HTR-8/SVneo (cell line): ENCODE measurements around the gene CCDC69.
"Not testable (repeated sequence)": the region's sequence is repeated elsewhere in the genome, so short reads cannot be mapped to it uniquely, and the experiment has no call there.

Source experiments
- DNase-seq: peaks from one replicate; pipeline ENCODE4 v3.0.0; 2011; ENCODE audit warnings: low spot score, mixed read lengths; ENCODE audit not compliant: insufficient read length
- FAIRE-seq: peaks from 2 replicates; lab custom pipeline; 2011; peaks lifted over from hg19 to GRCh38; lab: Jason Lieb, UNC

Gene CCDC69

DNA sequence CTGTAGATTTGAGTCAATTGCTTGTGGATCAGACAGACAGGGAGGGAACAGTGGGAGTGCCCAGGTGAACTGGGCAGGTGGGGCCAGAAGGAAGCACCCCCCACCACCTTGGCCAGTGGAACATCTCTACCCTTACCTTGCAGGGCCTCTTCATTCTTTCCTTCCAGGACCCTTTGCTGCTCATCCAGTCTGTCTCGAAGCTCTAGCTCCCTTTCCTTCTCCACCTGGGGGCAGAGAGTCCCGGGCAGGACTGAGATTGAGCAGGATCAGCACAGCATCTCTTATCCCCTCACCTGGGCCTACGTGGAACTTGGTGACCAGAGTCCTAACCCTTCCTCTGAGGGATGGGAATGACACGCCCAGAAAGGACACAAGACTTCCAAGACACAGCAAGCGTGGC lies 25.0 kb downstream of the CCDC69 start:
- DNase-seq: no peak
- FAIRE-seq: no peak

DNA sequence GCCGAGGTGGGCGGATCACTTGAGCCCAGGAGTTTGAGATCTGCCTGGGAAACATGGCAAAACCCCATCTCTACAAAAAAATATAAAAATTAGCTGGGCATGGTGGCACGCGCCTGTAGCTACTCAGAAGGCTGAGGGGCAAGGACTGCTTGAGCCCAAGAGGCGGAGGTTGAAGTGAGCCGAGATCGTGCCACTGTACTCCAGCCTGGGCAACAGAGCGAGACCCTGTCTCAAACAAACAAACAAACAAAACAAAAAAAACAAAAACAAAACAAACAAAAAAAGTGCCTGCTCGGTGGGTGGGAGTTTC lies 26.6 kb downstream of the CCDC69 start:
- not testable (repeated sequence) for DNase-seq, FAIRE-seq

DNA sequence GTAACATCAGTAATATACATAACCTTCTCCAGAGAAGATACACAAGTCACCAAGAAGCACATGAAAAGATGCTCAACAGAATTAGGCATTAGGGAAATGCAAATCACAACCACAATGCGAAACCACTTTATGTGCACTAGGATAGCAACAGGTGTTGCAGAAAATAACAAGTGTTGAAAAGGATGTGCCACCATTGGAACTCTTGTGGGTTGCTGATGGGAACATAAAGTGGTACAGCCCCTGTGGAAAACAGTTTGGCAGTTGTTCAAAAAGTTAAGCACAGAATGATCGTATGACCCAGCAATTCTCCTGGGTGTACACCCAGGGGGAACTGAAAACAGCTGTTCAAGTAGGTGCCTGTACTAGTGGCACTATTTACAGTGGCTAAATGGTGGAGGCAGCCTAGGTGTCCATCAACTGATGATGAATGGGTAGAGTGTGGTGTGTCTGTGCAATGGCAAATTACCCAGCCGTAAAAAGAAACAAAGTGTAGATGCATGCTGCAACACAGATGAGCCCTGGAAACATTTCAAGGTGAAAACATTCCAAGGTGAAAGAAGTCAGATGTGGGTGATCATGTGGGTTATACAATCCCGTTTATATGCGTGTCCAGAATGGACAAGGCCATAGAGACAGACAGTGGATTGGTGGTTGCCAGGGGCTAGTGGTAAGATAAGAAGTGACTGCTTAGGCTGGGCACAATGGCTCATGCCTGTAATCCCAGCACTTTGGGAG lies 27.2 kb downstream of the CCDC69 start:
- FAIRE-seq (no peak), DNase-seq (no peak)

DNA sequence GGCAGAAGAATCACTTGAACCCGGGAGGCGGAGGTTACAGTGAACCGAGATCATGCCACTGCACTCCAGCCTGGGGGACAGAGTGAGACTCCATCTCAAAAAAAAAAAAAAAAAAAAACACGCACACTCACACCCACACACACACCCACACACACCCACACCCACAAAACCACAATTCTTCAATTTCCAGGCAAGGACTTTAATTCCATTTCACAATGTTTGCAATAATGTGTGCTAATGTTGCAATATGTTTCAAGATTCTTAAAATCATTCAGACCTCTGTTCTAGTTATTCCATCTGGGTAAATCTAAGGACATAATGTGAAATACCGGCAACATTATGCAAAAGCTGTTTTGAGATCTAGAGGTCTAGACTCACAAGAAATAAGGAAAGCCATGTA lies 28.3 kb downstream of the CCDC69 start:
- no peak for DNase-seq
- no peak for FAIRE-seq

DNA sequence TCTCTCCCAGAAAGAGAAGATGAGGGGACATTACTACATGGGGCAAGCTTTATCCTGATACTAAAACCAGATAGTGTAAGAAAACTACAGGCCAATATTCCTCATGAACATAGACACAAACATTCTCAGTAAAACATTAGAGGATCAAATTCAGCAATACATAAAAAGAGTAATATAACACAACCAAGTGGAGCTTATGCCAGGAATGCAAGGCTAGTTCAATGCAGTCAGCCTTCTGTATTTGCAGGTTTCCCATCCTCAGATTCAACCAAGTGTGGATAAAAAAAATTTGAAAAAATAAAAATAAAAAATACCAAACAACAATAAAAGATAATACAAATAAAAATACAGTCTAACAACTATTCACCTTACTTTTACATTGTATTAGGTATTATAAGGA lies 31.3 kb downstream of the CCDC69 start:
- DNase-seq (no peak), FAIRE-seq (no peak)

GRCh38 chr5:151191661-151192060 lies 32.2 kb downstream of the CCDC69 start:
- FAIRE-seq (no peak), DNase-seq (no peak)

- DNase-seq: no peak
- FAIRE-seq: no peak
These were observed 34.7 kb downstream of the CCDC69 start for GRCh38 chr5:151189151-151189550.

- FAIRE-seq (no peak), DNase-seq (no peak)
These were observed 37.4 kb downstream of the CCDC69 start for GRCh38 chr5:151186538-151186937.

GRCh38 chr5:151186052-151186451 lies 37.8 kb downstream of the CCDC69 start:
- FAIRE-seq (no peak), DNase-seq (no peak)

DNA sequence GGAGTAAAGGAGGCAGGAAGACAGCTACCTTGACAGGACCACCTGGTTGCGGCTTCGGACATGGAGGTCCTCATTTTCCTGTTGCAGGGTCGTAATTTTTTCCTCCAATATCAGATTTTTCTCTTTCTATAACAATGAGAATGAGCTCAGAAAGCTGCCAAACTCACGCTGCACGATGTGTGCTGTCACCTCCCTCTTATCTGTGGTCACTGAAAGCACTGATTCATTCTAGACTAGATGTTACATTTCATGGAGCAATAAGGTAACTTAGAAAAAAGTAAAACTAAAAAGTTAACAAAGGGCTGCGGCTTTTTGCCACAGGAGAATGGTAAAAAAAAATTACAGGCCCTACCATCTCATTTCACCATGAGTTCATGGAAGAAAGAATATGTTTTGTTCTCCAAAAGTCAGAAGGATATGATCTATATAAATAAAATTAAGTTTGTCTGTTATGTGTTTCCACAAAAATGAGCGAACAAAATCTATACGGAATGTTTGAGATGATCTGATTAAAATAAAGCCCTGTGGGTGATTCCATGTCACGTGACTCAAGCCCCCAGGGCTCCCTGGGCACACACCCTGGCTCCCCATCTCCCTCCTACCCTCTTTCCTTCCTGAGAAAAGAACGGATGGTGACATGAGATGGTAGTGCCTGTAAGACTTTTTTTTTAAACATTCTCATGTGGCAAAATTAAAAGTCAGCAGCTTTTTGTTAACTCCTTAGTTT lies 39.4 kb downstream of the CCDC69 start:
- no peak for DNase-seq
- no peak for FAIRE-seq

- DNase-seq: no peak
- FAIRE-seq: no peak
These were observed 40.2 kb downstream of the CCDC69 start for GRCh38 chr5:151183456-151184245.

- DNase-seq (no peak), FAIRE-seq (no peak)
These were observed 40.9 kb downstream of the CCDC69 start for GRCh38 chr5:151182976-151183375.

DNA sequence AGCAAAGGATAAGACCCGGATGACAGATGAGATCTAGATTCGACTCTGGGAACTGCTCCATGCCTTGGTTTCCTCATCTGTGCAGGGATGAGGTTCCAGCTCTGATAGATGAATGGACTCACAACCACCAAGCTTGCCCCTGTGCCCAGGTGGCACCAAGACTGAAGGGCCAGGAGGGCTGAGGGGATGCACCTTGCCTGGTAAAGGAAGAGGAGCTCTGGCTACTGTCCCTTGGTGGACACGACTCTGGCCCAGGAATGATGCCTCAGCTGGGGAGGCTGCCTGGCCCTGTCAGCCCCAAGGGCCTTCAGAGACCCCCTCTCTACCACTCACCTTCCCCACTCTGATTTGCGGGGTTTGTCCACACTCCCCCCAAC lies 41.4 kb downstream of the CCDC69 start:
- DNase-seq (no peak), FAIRE-seq (no peak)

GRCh38 chr5:151181818-151182523 lies 41.9 kb downstream of the CCDC69 start:
- DNase-seq: no peak
- no peak for FAIRE-seq

- no peak for DNase-seq
- FAIRE-seq: no peak
These were observed 43.6 kb downstream of the CCDC69 start for GRCh38 chr5:151180291-151180690.

GRCh38 chr5:151179489-151179840 lies 44.4 kb downstream of the CCDC69 start:
- DNase-seq: no peak
- no peak for FAIRE-seq

DNA sequence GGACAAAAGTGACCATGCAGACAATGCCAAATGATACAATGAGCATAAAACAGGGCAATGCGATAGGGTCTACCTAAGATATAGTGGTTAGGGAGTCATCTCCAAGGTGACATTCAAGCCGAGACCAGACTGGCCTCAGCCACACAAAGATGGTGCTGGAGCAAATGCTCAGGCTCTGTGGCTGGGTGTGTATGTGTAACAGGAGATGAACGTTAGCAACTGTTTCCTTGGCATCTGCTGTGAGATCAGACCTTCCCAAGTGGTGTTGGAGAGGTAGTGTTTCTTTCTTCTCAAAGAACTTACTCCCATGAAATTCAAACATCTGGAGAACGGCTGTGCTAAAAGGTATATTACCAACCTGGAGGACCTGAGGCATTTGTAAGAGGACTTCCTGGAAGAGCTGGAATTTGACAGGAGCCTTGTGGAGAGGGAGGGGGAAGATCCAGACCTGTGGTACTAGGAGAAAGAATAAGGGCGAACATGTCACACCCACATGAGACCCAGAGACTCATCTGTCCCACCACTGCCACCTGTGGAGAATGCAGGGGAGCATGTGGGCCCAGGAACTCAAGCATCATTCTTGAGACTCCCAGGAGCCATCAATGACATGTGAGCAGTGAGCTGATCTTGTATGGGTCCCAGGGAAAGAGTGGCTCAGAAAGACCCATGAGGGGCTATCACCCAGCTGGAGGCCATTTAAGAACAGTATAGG lies 45.0 kb downstream of the CCDC69 start:
- FAIRE-seq: no peak
- no peak for DNase-seq

DNA sequence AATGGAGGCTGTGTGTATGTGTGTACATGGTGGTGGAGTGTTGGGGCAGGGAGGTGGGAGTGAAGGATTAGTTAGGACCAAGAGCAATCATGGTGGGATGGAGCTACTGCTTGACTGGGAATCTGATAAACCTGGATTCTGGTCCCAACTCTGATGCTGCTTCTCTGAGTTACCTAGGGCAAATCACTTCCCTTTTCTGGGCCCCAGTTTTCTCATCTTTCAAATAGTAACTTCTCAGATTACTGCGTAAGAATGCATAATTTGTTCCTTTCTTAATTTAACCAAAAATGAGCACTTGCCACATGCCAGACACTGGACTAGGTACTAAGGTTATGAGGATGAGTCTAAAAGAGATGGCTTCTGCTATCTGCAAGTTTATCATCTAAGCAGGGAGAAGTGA lies 45.5 kb downstream of the CCDC69 start:
- DNase-seq (no peak), FAIRE-seq (no peak)

DNA sequence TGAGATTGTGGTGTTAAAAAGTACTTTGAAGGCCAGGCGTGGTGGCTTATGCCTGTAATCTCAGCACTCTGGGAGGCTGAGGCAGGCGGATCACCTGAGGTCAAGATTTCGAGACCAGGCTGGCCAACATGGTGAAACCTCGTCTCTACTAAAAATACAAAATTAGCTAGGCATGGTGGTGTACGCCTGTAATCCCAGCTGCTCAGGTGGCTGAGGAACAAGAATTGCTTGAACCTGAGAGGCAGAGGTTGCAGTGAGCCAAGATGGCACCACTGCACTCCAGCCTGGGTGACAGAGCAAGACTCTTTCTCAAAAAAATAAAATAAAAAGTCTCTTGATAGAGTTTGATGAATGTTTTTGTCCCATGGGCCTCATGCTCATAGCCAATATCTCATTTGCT lies 47.6 kb downstream of the CCDC69 start:
- not testable (repeated sequence) for DNase-seq, FAIRE-seq

GRCh38 chr5:151174612-151175101 lies 49.2 kb downstream of the CCDC69 start:
- DNase-seq (no peak), FAIRE-seq (no peak)
